SU-DHL-6 (cell line): Measurements from ENCODE around the gene COL18A1.

Experiments
- H2AFZ ChIP-seq: fragments of 200-600 bp; sonication (generic); 2 replicates; pipeline ENCODE4 v1.6.1; 2014; ENCODE audit warnings: low read depth, mild to moderate bottlenecking, moderate library complexity, mixed read lengths, antibody characterized with exemption, low read length; ENCODE audit not compliant: severe bottlenecking
- H3F3A ChIP-seq: fragments of 200-600 bp; shearing (Covaris generic); 2 replicates; pipeline ENCODE4 v1.6.0; 2016; ENCODE audit warnings: antibody characterized with exemption, mild to moderate bottlenecking; ENCODE audit not compliant: insufficient read depth
- H3K27ac ChIP-seq: fragments of 200-600 bp; sonication (generic); 2 replicates; pipeline ENCODE4 v1.5.1; 2016; ENCODE audit warnings: low read depth, mild to moderate bottlenecking, low read length, moderate library complexity, mixed read lengths
- H3K27me3 ChIP-seq: fragments of 200-600 bp; sonication (generic), shearing (Covaris generic); 2 replicates; pipeline ENCODE4 v1.6.0; 2014; ENCODE audit warnings: mild to moderate bottlenecking, low read length
- H3K36me3 ChIP-seq: fragments of 200-600 bp; sonication (generic); 2 replicates; pipeline ENCODE4 v1.6.1; 2014; ENCODE audit warnings: mild to moderate bottlenecking, low read length, mixed read lengths
- H3K4me2 ChIP-seq: fragments of 300-600, 200-600 bp; shearing (Covaris generic), sonication (generic); 2 replicates; pipeline ENCODE4 v1.6.0; 2014; ENCODE audit warnings: low read length, low read depth, mild to moderate bottlenecking; ENCODE audit not compliant: poor library complexity, severe bottlenecking
- H3K4me3 ChIP-seq: fragments of 200-600 bp; sonication (generic); 2 replicates; pipeline ENCODE4 v1.5.1; 2014; ENCODE audit warnings: antibody characterized with exemption, low read length, mild to moderate bottlenecking, mixed read lengths; ENCODE audit not compliant: insufficient read depth, poor library complexity, severe bottlenecking
- H3K79me2 ChIP-seq: fragments of 200-600 bp; sonication (generic); 2 replicates; pipeline ENCODE4 v1.6.1; 2014; ENCODE audit warnings: mild to moderate bottlenecking, low read length, moderate library complexity; ENCODE audit not compliant: insufficient read depth
- H3K9ac ChIP-seq: fragments of 200-600 bp; sonication (generic); 2 replicates; pipeline ENCODE4 v1.7.0; 2014; ENCODE audit warnings: mild to moderate bottlenecking, low read length
- H3K9me2 ChIP-seq: fragments of 200-600 bp; sonication (generic); replicated peaks from 2 replicates; pipeline ENCODE4 v1.6.1; 2014; ENCODE audit warnings: low read length; ENCODE audit not compliant: insufficient read depth
- H3K9me3 ChIP-seq: fragments of 200-600 bp; sonication (generic); 2 replicates; pipeline ENCODE4 v1.6.1; 2014; ENCODE audit warnings: low read length, mixed read lengths; ENCODE audit not compliant: insufficient read depth
- H4K20me1 ChIP-seq: fragments of 200-600 bp; sonication (generic); 2 replicates; pipeline ENCODE4 v1.6.1; 2014; ENCODE audit warnings: low read depth, mild to moderate bottlenecking, antibody characterized with exemption, low read length, moderate library complexity, mixed read lengths
- EZH2phosphoT487 ChIP-seq: fragments of 200-600 bp; sonication (generic), shearing (Covaris generic); conservative IDR thresholded peaks from 2 replicates; pipeline ENCODE4 v1.6.1; 2018; ENCODE audit warnings: mild to moderate bottlenecking, antibody characterized with exemption, low read length, moderate library complexity, mixed read lengths
- TF ChIP-seq, protein P1 (sequence below): fragments of 200-600 bp; sonication (generic); IDR thresholded peaks from one replicate; pipeline ENCODE4 v1.5.1; 2017; ENCODE audit warnings: antibody characterized with exemption, mild to moderate bottlenecking, low read length, moderate library complexity; ENCODE audit not compliant: insufficient read depth, poor library complexity, severe bottlenecking

The COL18A1 gene

GRCh38 chr21:45404730-45405270, at the start of gene COL18A1:
Gene COL18A1, plus strand, starts transcription at chr21:45405165. Its CDS starts 66 bp downstream, at chr21:45405231.
- Histone ChIP-seq H2AFZ (no peak within 1 kb of the TSS), H3K36me3 (no peaks in the 10 kb centered on the region), H3K4me2 (no peak within 1 kb of the TSS), H3K9ac (no peak within 1 kb of the TSS), H4K20me1 (no peaks in the 10 kb centered on the region), H3K9me2 (no peaks in the 10 kb centered on the region), H3K9me3 (no peaks in the 10 kb centered on the region), H3F3A (no peaks in the 10 kb centered on the region), H3K4me3 (no peak within 1 kb of the TSS), H3K79me2 (no peaks in the 10 kb centered on the region), H3K27me3 (no peaks in the 10 kb centered on the region), H3K27ac (no peak within 1 kb of the TSS)
- TF ChIP-seq, protein P1, sequence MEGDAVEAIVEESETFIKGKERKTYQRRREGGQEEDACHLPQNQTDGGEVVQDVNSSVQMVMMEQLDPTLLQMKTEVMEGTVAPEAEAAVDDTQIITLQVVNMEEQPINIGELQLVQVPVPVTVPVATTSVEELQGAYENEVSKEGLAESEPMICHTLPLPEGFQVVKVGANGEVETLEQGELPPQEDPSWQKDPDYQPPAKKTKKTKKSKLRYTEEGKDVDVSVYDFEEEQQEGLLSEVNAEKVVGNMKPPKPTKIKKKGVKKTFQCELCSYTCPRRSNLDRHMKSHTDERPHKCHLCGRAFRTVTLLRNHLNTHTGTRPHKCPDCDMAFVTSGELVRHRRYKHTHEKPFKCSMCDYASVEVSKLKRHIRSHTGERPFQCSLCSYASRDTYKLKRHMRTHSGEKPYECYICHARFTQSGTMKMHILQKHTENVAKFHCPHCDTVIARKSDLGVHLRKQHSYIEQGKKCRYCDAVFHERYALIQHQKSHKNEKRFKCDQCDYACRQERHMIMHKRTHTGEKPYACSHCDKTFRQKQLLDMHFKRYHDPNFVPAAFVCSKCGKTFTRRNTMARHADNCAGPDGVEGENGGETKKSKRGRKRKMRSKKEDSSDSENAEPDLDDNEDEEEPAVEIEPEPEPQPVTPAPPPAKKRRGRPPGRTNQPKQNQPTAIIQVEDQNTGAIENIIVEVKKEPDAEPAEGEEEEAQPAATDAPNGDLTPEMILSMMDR, result no peak
- no peak for TF ChIP-seq EZH2phosphoT487

GRCh38 chr21:45355573-45355972, 49.4 kb upstream of the COL18A1 start:
- Histone ChIP-seq H2AFZ (no peak overlapping the region), H3K27me3 (no peaks in the 10 kb centered on the region), H3K27ac (no peak overlapping the region), H3K36me3 (no peaks in the 10 kb centered on the region), H3K79me2 (no peaks in the 10 kb centered on the region), H3K4me3 (no peak overlapping the region), H3K9ac (no peak overlapping the region), H3K9me3 (no peaks in the 10 kb centered on the region), H4K20me1 (no peaks in the 10 kb centered on the region), H3K4me2 (no peak overlapping the region), H3F3A (no peaks in the 10 kb centered on the region), H3K9me2 (no peaks in the 10 kb centered on the region)
- TF ChIP-seq, protein P1, result no peak
- no peak for TF ChIP-seq EZH2phosphoT487

- H3K79me2 ChIP-seq, result no peaks in the 10 kb centered on the region
- no peaks in the 10 kb centered on the region for H3K9me2 ChIP-seq
- no peak overlapping the region for H2AFZ ChIP-seq
- no peaks in the 10 kb centered on the region for H3K36me3 ChIP-seq
- no peaks in the 10 kb centered on the region for H4K20me1 ChIP-seq
- no peak overlapping the region for H3K27ac ChIP-seq
- no peaks in the 10 kb centered on the region for H3K9me3 ChIP-seq
- no peak overlapping the region for H3K4me3 ChIP-seq
- H3K4me2 ChIP-seq, result no peak overlapping the region
- H3K9ac ChIP-seq, result no peak overlapping the region
- no peaks in the 10 kb centered on the region for H3K27me3 ChIP-seq
- H3F3A ChIP-seq, result no peaks in the 10 kb centered on the region
- TF ChIP-seq, protein P1, result no peak
- TF ChIP-seq EZH2phosphoT487, result no peak
Observed at GRCh38 chr21:45356251-45356650, 48.7 kb upstream of the COL18A1 start.
